Adrenal gland (tissue), 5 donors: ENCODE measurements around the gene SPAG4.

Source experiments
- CTCF ChIP-seq, 6 experiments: fragments of 450-650 bp in 4 of 6; fragments of 200-600 bp in 2 of 6; sonication (generic) in 1 of 6; IDR thresholded peaks; 1 replicate in 5 of 6; 2 replicates in 1 of 6; pipeline versions ENCODE4 v1.5.1 to v1.8.0; 2016 to 2021; ENCODE audit warnings: antibody characterized with exemption in 6 of 6, mild to moderate bottlenecking in 2 of 6, moderate library complexity in 1 of 6
- POLR2A ChIP-seq, 2 donors: fragments of 450-650 bp; IDR thresholded peaks; one replicate each; pipeline ENCODE4 v1.6.1; 2017; ENCODE audit warnings: antibody characterized with exemption in 2 of 2, mild to moderate bottlenecking in 2 of 2, moderate library complexity in 1 of 2
- donor health status: DM: no; HTN: no; CAD: no.

GRCh38 chr20:35615667-35616464 lies at the start of gene SPAG4:
- TF ChIP-seq CTCF (IDR thresholded peaks at IDR 0.05) (no peak), POLR2A (IDR thresholded peaks at IDR 0.05) (peak; percentile 79 to 86)
